ENCODE results near the gene GSTM4.

Gene GSTM4

GRCh38 chr1:109621379-109622136 lies 34.3 kb upstream of the GSTM4 start:
- TF ChIP-seq ZFX (IDR thresholded peaks at IDR 0.05; ENCODE audit: borderline replicate concordance) (no peak), CTCF (IDR thresholded peaks at IDR 0.05) (no peak)
- H3K27ac ChIP-seq: peak overlapping the region; percentile 84

GRCh38 chr1:109622137-109622892 lies 33.6 kb upstream of the GSTM4 start:
- TF ChIP-seq CTCF (IDR thresholded peaks at IDR 0.05) (no peak), ZFX (IDR thresholded peaks at IDR 0.05; ENCODE audit: borderline replicate concordance) (no peak)
- H3K27ac ChIP-seq: no peak overlapping the region

GRCh38 chr1:109622895-109623294 lies 33.0 kb upstream of the GSTM4 start:
- H3K27ac ChIP-seq: no peak overlapping the region
- TF ChIP-seq ZFX (IDR thresholded peaks at IDR 0.05; ENCODE audit: borderline replicate concordance) (no peak), CTCF (IDR thresholded peaks at IDR 0.05) (no peak)

GRCh38 chr1:109623601-109624161 lies 32.2 kb upstream of the GSTM4 start:
- no peak overlapping the region for H3K27ac ChIP-seq
- TF ChIP-seq ZFX (IDR thresholded peaks at IDR 0.05; ENCODE audit: borderline replicate concordance) (no peak), CTCF (IDR thresholded peaks at IDR 0.05) (no peak)

GRCh38 chr1:109624201-109625010 lies 31.5 kb upstream of the GSTM4 start:
- TF ChIP-seq CTCF (IDR thresholded peaks at IDR 0.05): no peak
- H3K27ac ChIP-seq: no peak overlapping the region

GRCh38 chr1:109625176-109625575 lies 30.7 kb upstream of the GSTM4 start:
- H3K27ac ChIP-seq: no peak overlapping the region
- TF ChIP-seq CTCF (IDR thresholded peaks at IDR 0.05) (no peak), ZFX (IDR thresholded peaks at IDR 0.05; ENCODE audit: borderline replicate concordance) (no peak)

All from 22Rv1 (cell line).